HepG2 (cell line): ENCODE data around the gene CYP20A1. TPM values are rescaled to one million over a fixed set of nuclear protein-coding genes. Genes with fewer than 3 reads are reported as not detected.

Experiments used
- ATF1 ChIP-seq: IDR thresholded peaks from 2 replicates; pipeline ENCODE4 v1.6.1; 2016; ENCODE audit warnings: mild to moderate bottlenecking, control low read depth
- CBX5 ChIP-seq: sonication (generic); formaldehyde crosslinking; IDR thresholded peaks from 2 replicates; pipeline ENCODE4 v1.4.0; 2020; ENCODE audit warnings: missing genetic modification reagents, borderline replicate concordance
- CSRNP2 ChIP-seq: sonication (generic); formaldehyde crosslinking; conservative IDR thresholded peaks from 2 replicates; pipeline ENCODE4 v1.8.0; 2022; ENCODE audit warnings: low read depth, missing genetic modification reagents
- FOXO4 ChIP-seq: sonication (generic); formaldehyde crosslinking; conservative IDR thresholded peaks from 2 replicates; pipeline ENCODE4 v1.8.1; 2023; ENCODE audit warnings: missing genetic modification reagents
- HNF1B ChIP-seq: sonication (generic); formaldehyde crosslinking; IDR thresholded peaks from 2 replicates; pipeline ENCODE4 v1.5.1; 2020; ENCODE audit warnings: mild to moderate bottlenecking, moderate library complexity, missing genetic modification reagents
- KLF9 ChIP-seq: IDR thresholded peaks from 2 replicates; pipeline ENCODE4 v1.6.1; 2016; ENCODE audit warnings: low read depth
- MAFK ChIP-seq, 2 experiments: IDR thresholded peaks in 1 of 2; conservative IDR thresholded peaks in 1 of 2; 2 replicates each; pipeline ENCODE4 v1.6.1; 2011; ENCODE audit warnings: improper control_type of control experiment in 2 of 2, low read length in 2 of 2
- MXD1 ChIP-seq: sonication (generic); formaldehyde crosslinking; IDR thresholded peaks from 2 replicates; pipeline ENCODE4 v1.4.0; 2020; ENCODE audit warnings: mild to moderate bottlenecking, missing genetic modification reagents
- PHF21A ChIP-seq: sonication (generic); formaldehyde crosslinking; IDR thresholded peaks from 2 replicates; pipeline ENCODE4 v1.5.0; 2020; ENCODE audit warnings: mild to moderate bottlenecking, missing genetic modification reagents
- POLR2A ChIP-seq, 2 experiments: IDR thresholded peaks; 2 replicates each; pipeline ENCODE4 v1.6.1; 2011; ENCODE audit warnings: low read depth in 2 of 2, low read length in 2 of 2, mild to moderate bottlenecking in 1 of 2, moderate library complexity in 1 of 2; ENCODE audit not compliant: insufficient read depth in 1 of 2
- PREB ChIP-seq: sonication (generic); formaldehyde crosslinking; IDR thresholded peaks from 2 replicates; pipeline ENCODE4 v1.4.0; 2020; ENCODE audit warnings: missing genetic modification reagents
- ZNF407 ChIP-seq: sonication (generic); formaldehyde crosslinking; IDR thresholded peaks from one replicate; pipeline ENCODE4 v1.5.1; 2020; ENCODE audit warnings: mild to moderate bottlenecking, missing genetic modification reagents; ENCODE audit errors: not compliant biosample characterization
- ZSCAN21 ChIP-seq: sonication (generic); formaldehyde crosslinking; IDR thresholded peaks from 2 replicates; pipeline ENCODE4 v1.8.0; 2022; ENCODE audit warnings: mild to moderate bottlenecking, missing genetic modification reagents, moderate library complexity, borderline replicate concordance
- polyA plus RNA-seq, 8 experiments: library from polyadenylated mRNA; depleted of rRNA in 3 of 8; stranded (reverse) in 7 of 8; unstranded in 1 of 8; fragments of >200 nt; fragmentation: Illumina TruSeq in 4 of 8; extraction: Trizol in 4 of 8; gene quantifications; 2 replicates each; pipeline versions ENCODE4 v1.2.1 to v1.2.3, GENCODE V29; 2011 to 2016; ENCODE audit warnings: low read depth in 4 of 8, missing spikeins in 1 of 8, mixed read lengths in 1 of 8; ENCODE audit not compliant: insufficient read depth in 1 of 8
- total RNA-seq, 5 experiments: library from RNA; depleted of rRNA; stranded (reverse); fragments of >200 nt; fragmentation: Illumina TruSeq; extraction: Trizol; gene quantifications; 2 replicates each; pipeline ENCODE4 v1.2.3, GENCODE V29; 2016; ENCODE audit warnings: low read depth in 1 of 5

Gene CYP20A1
- total and polyA plus RNA-seq, 2 of the 13 experiments (the other 11 are each of a cell fraction or from before 2014, with no cell fraction given) = 9.6 to 35.3 TPM

GRCh38 chr2:203327901-203328759, 89.3 kb downstream of the CYP20A1 start, which contains the start of gene ABI2 (continued):
- TF ChIP-seq ZNF407 (CRISPR knock-in tag) (peak; percentile 29), FOXO4 (CRISPR knock-in tag) (peak; percentile 96), KLF9 (CRISPR knock-in tag) (no peak), CSRNP2 (CRISPR knock-in tag) (0 out of 2 replicates have a peak, but pooled peaks have one; percentile 52), CBX5 (CRISPR knock-in tag) (0 out of 2 replicates have a peak, but pooled peaks have one; percentile 54), PHF21A (CRISPR knock-in tag) (peak; percentile 72; the same call in 1 of the 2 replicates), PREB (CRISPR knock-in tag) (no peak), MXD1 (no peak), HNF1B (CRISPR knock-in tag) (peak; percentile 66), MAFK (conservative IDR thresholded peaks at IDR 0.05 in 1 of 2, IDR thresholded peaks at IDR 0.05 in 1 of 2; ENCODE audit: low read length in 2 of 2) (no peak), POLR2A (IDR thresholded peaks at IDR 0.05; ENCODE audit: insufficient read depth in 1 of 2, low read depth in 2 of 2, low read length in 2 of 2) (peak; percentile 25 to 80; a peak in 3 of 4 replicates), ZSCAN21 (CRISPR knock-in tag) (peak; percentile 32; the same call in 1 of the 2 replicates), ATF1 (CRISPR knock-in tag) (no peak)
